Activated CD8-positive, alpha-beta memory T cell treated with anti-CD3 and anti-CD28 coated beads for 36 hours (primary cell): ENCODE results near the gene TM7SF3. TPM values are rescaled to one million over a fixed set of nuclear protein-coding genes. Genes with fewer than 3 reads are reported as not detected.
"Not testable (repeated sequence)": the region's sequence is repeated elsewhere in the genome, so short reads cannot be mapped to it uniquely, and the experiment has no call there.

Experiments
- CTCF ChIA-PET: fragments of 350-600 bp; sonication (Branson Sonifier 250); formaldehyde crosslinking; loops from one replicate; lab custom pipeline; 2021; ENCODE audit warnings: antibody characterized with exemption; lab: Charles Lee
- POLR2A ChIA-PET: fragments of 350-600 bp; sonication (Branson Sonifier 250); formaldehyde crosslinking; loops from one replicate; lab custom pipeline; 2021; ENCODE audit warnings: antibody characterized with exemption; lab: Charles Lee
- total RNA-seq, 2 experiments: library from RNA; stranded (reverse); gene quantifications; one replicate each; pipeline ENCODE4 v1.2.3, GENCODE V29; 2021

TM7SF3 gene, protein sequence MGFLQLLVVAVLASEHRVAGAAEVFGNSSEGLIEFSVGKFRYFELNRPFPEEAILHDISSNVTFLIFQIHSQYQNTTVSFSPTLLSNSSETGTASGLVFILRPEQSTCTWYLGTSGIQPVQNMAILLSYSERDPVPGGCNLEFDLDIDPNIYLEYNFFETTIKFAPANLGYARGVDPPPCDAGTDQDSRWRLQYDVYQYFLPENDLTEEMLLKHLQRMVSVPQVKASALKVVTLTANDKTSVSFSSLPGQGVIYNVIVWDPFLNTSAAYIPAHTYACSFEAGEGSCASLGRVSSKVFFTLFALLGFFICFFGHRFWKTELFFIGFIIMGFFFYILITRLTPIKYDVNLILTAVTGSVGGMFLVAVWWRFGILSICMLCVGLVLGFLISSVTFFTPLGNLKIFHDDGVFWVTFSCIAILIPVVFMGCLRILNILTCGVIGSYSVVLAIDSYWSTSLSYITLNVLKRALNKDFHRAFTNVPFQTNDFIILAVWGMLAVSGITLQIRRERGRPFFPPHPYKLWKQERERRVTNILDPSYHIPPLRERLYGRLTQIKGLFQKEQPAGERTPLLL
- total RNA-seq, result 10 to 100 TPM; 38.8 to 45.7 TPM

DNA sequence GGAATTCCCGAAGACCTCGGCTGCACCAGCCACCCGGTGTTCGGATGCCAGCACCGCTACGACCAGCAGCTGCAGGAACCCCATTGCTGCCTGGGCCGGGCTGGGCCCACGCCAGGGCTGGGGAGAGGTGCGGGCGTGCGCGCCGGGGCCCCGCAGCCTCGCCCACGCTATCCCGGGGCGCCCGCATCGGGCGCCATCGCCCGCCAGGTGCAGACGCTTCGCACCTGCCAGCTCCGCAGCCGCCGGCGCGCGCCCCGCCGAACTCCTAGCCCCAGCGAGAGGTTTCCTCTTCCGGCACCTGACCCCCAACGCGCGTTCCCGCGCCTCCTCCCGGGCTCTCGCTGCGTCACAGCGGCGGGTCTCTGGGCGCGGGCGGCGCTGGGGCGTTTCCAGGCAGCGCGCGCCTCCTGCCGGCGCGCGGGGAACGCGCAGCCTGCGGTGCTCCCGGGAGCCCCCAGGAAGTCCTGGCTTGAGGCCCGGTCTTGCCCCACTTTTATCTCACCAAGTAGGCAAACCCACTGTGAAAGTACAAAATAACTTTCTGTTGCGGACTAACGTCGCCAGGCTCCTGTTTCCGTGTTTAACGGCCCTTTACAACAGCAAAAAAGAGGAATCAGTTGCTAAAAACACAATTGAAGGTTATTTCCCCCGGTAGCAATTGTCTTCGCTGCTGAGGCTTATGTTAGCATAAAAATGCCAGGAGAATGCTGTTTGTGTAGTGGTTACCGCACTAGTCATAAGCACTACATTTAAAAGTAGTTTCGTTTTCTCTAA, at the start of gene TM7SF3:
Gene TM7SF3, minus strand, starts transcription at position 300 of the 774 bp plus-strand sequence. Its CDS starts 216 bp downstream, at position 84.
- CTCF ChIA-PET, result interaction anchor here (0.6 to 2.4 kb wide), 9 partner anchors 8 to 317 kb away, joined by 3 to 15 read pairs (median 3); partner anchors contain the start of genes ITPR2 and MED21

DNA sequence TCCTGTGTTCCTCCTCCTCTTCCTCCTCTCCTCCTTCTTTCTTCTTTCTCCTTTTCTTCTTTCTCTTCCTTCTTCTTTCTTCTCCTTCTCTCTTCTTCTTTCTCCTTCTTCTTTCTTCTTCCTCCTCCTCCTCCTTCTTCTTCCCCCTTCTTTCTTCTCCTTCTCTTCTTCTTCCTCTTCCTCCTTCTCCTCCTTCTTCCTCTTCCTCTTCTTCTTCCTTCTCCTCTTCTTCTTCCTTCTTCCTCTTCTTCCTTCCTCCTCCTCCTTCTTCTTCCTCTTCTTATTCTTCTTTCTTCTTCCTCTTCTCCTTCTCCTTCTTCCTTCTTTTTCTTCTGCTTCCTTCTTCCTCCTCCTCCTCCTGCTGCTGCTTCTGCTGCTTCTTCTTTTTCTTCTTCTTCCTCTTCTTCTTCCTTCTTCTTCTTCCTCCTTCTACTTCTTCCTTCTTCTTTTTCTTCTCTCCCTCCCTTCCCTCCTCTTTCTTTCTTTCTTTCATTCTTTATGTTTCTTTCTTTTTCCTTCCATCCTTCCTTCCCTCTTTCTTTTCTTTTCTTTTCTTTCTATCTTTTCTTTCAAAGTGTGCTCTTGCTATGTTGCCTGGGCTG, 49.2 kb upstream of the TM7SF3 start:
- CTCF ChIA-PET, result no interaction called here
- POLR2A ChIA-PET, result no interaction called here

More for the DNA sequence above, at the start of gene TM7SF3:
- POLR2A ChIA-PET, result interaction anchor here (0.6 to 2.9 kb wide), 4 partner anchors 8 to 181 kb away, joined by 3 to 8 read pairs (median 5); partner anchors contain the start of genes ITPR2 and MED21

DNA sequence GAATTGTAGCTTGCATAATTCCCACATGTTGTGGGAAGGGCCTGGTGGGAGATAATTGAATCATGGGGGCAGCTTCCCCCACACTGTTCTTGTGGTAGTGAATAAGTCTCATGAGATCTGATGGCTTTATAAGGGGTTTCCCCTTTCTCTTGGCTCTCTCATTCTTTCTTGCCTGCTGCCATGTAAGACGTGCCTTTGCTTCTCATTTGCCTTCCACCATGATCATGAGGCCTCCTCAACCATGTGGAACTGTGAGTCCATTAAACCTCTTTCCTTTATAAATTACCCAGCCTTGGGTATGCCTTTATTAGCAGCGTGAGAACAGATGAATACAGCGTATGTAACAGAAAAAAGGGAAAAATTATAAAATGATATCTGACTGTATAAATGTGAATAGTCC, 47.1 kb upstream of the TM7SF3 start:
- ChIA-PET POLR2A (no interaction called here), CTCF (interaction anchor here (0.6 kb wide), 1 partner anchor 11 kb away, joined by 3 read pairs; no protein-coding TSS in a partner anchor)

DNA sequence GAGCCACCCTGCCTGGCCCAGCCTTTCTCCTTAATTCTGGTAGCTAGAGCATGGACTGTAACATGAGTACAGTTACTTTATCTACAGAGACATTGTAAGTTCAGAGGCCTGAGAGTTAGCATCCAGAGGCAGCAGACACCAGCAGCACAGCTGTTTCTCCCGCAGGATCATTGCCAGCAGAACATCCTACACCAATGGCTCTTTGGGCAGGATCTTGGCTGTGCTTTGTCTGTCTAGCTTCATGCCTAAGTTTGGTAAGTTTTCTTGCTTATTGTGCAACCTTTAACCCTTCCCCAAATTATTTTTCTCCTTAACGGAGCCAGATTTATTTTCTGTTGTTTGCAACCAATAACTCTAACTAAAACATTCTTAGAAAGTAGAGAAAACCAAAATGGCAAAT, 46.6 kb upstream of the TM7SF3 start:
- CTCF ChIA-PET, result interaction anchor here (0.5 to 0.6 kb wide), 2 partner anchors 11 to 80 kb away, joined by 3 to 4 read pairs; no protein-coding TSS in a partner anchor
- POLR2A ChIA-PET, result no interaction called here

DNA sequence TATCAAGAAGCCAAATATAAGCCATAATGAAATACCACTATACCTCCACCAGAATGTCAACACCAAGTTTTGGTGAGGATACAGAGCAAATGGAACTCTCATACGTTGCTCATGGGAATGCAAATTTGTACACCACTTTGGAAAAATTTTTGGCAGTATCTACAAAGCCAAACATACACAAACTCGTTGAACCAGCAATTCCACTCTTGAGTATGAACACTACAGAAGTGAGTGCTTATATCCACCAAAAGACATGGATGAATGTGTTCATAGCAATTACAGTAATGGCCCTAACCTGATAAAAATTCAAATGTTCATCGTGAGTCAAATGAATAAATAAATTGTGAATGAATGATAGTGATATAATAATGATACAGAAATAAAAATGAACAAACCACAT, 43.4 kb upstream of the TM7SF3 start:
- CTCF ChIA-PET, result no interaction called here
- POLR2A ChIA-PET, result no interaction called here

DNA sequence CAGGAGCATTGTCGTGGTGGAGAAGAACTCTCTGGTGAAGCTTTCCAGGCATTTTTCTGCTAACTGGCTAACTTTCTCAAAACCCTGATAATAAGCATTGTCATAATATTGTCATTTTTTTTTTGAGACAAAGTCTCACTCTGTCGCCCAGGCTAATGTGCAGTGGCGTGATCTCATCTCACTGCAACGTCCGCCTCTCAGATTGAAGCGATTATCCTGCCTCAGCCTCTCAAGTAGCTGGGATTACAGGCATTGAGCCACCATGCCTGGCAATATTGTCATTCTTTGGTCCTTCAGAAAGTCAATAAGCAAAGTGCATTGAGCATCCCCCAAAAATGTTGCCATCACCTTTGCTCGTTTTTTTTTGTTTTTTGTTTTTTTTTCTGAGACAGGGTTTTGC, 41.8 kb upstream of the TM7SF3 start:
- CTCF ChIA-PET, result no interaction called here
- POLR2A ChIA-PET, result no interaction called here

DNA sequence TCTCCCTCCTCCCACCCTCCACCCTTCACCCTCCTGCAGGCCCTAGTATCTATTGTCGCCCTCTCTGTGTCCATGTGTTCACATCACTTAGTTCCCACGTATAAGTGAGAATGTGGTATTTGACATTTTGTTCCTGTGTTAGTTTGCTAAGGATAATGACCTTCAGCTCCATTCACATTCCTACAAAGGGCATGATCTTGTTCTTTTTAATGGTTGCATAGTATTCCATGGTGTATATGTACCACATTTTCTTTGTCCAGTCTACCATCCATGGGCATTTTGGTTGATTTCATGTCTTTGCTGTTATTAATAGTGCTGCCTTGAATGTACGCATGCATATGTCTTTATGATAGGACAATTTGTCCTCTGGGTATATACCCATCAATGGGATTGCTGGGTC, 38.6 kb upstream of the TM7SF3 start:
- POLR2A ChIA-PET, result no interaction called here
- CTCF ChIA-PET, result no interaction called here

DNA sequence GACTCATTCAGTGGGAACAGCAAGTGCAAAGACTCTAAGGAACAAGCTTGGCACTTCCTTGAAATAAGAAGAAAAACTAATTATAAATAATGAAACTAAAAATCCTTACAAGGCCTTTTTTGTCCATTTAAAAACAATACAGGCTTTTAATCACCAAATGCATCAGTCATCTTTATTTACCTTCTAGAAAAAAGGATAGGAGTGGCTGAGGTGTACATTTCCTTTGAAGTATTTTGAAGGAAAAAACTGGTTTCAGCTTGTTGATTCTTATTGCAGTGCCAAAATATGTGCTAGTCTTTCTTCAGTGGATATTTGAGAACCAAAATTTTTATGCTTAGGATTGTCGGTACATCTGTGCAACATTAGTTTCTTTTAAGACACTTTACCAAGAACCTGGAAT, 38.0 kb upstream of the TM7SF3 start:
- ChIA-PET POLR2A (no interaction called here), CTCF (no interaction called here)

DNA sequence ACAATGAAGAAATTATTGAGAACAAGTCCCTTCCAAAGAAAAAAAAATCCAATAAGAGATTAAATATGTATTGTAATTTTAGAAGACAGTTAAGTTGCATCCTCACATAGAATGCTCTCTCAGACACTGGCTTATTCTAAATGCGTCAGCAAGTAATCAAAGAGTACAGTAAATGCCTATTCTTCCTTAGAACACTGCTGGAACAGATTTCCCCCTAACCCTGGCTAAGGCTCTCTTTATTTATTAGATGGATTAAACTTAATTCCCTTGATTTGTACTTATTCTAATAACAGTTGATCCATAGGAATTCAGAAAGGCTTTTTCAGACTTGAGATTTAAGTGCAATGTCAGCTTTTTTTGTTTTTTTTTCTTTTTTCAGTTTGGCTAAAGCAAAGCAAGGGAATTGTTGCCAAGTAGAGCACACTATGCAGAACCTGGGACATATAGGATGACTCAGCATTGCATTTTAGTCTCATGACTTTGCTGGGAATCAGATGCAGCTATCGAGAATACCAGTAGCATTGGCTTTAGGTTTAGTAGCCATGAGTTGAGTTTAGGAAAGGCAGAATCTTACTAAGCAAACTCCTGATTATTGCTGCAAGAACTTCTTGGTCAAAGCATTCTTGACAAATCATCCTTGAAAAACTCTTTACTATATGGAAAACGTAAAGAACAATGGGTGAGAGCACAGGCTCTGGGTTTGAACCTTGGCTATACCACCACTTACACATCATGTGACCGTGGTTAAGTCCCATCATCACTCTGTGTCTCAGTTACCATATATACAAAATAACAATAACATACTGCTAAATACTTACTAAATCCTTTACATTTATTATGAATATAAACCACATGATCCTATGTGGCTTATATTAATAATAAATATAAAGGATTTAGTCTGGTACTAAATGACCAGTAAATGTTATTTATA, 34.9 kb upstream of the TM7SF3 start:
- ChIA-PET POLR2A (interaction anchor here (0.6 kb wide), 1 partner anchor 102 kb away, joined by 3 read pairs; no protein-coding TSS in a partner anchor), CTCF (no interaction called here)

DNA sequence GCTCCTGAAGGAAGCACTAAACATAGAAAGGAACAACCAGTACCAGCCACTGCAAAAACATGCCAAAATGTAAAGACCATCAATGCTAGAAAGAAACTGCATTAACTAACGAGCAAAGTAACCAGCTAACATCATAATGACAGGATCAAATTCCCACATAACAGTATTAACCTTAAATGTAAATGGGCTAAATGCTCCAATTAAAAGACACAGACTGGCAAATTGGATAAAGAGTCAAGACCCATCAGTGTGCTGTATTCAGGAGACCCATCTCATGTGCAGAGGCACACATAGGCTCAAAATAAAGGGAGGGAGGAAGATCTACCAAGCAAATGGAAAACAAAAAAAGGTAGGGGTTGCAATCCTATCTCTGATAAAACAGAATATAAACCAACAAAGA, 27.8 kb upstream of the TM7SF3 start:
- CTCF ChIA-PET, result not testable (repeated sequence)

DNA sequence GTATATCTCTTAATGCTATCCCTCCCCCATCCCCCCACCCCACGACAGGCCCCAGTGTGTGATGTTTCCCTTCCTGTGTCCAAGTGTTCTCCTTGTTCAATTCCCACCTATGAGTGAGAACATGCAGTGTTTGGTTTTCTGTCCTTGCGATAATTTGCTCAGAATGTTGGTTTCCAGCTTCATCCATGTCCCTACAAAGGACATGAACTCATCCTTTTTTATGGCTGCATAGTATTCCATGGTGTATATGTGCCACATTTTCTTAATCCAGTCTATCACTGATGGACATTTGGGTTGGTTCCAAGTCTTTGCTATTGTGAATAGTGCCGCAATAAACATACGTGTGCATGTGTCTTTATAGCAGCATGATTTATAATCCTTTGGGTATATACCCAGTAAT, 26.5 kb upstream of the TM7SF3 start:
- POLR2A ChIA-PET, CTCF ChIA-PET: not testable (repeated sequence)

More for the DNA sequence above, 27.8 kb upstream of the TM7SF3 start:
- POLR2A ChIA-PET, result not testable (repeated sequence)

DNA sequence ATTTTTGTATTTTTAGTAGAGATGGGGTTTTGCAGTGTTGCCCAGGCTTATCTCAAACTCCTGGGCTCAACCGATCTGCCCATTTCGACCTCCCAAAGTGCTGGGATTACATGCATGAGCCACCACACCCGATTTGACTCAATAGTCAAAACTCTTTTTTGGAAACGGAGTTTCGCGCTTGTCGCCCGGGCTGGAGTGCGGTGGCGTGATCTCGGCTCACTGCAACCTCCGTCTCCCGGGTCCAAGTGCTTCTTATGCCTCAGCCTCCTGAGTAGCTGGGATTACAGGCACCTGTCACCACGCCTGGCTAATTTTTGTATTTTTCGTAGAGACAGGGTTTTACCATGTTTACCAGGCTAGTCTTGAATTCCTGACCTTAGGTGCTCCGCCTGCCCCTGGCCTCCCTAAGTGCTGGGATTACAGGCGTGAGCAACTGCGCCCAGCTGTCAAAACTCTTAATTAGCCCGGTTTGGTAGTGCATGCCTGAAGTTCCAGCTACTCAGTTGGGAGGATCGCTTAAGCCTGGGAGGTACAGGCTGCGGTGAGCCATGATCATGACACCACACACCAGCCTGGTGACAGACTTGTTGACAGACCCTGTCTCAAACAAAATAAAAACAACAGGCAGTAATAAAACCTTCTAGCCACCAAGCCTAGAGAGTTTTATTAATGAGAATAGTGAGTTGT, 20.6 kb upstream of the TM7SF3 start:
- ChIA-PET CTCF (no interaction called here), POLR2A (no interaction called here)

DNA sequence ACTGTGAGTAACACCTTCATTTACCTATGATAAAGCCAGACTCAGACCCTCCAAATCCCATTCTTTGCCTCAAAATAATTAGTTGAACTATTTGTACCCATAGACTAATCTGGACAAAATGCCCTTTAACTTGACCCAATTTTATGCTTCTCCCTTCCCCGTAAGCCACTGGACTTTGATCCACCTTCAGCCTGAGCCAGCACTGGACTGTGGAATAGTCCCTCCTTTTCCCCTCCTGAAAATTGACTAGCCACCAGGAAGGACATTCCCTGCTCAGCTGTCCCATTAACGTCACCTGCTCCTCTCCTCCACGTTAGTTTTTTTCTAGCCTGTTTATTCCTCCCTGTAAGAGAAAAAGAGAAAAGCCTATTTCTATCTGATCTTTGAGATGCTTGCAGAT, 18.5 kb upstream of the TM7SF3 start:
- POLR2A ChIA-PET, result no interaction called here
- CTCF ChIA-PET, result no interaction called here

DNA sequence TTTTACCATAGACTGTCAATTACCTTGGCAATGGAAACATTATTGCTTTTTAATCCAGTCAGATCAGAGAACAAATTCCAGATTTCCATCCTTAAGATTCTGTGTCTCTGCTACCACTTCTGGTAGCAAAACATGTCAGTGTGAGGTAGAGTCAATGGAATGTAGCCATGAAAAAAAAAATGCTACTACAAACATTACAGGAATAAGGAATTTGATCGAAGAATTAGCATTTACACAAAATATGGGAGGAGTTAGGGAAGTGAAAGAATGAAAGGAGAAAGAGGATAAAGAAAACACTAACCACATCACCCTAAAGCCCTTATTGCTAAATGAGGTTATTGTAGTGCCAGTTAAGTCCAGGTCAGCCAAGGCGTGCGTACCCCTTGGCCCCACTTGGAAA, 17.3 kb upstream of the TM7SF3 start:
- ChIA-PET POLR2A (no interaction called here), CTCF (no interaction called here)

DNA sequence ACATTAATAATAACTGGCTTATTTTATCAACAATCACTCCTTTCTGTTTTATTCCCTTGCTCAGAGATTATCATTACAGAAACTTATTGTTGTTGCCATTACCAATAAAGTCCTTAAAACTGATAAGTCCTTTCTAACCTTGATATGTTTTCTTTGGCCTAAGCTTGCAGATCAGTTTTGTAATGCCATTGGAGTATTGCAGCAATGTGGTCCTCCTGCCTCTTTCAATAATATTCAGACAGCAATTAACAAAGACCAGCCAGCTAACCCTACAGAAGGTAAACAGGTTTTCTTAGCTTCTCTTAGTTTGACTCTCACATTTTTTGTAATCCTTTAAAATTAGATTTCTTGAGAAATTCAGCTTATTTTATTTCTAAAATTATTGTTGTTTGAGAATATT, 12.1 kb upstream of the TM7SF3 start:
- ChIA-PET POLR2A (no interaction called here), CTCF (interaction anchor here (1.3 to 1.9 kb wide), 2 partner anchors 10 to 122 kb away, joined by 3 to 5 read pairs; no protein-coding TSS in a partner anchor)

DNA sequence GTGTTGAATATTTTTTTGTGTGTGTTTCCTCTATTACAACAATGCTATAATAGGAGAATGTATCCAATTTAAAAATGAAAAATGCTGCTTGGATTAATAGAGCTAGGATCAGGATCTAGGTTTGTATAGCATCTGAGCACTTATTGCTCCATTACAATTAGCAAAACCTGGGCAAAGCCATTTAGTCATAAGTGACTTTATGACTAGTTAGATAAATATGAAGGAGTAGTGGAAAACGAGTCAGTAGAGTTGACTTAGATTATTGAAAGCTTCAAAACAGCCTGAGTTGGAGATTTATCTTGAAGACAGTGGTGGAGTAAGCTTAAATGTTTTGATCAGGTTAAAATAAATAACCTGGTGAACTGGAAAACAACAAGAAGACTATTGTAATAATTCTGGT, 10.9 kb upstream of the TM7SF3 start:
- ChIA-PET POLR2A (interaction anchor here (0.6 kb wide), 1 partner anchor 112 kb away, joined by 5 read pairs; no protein-coding TSS in a partner anchor), CTCF (no interaction called here)

DNA sequence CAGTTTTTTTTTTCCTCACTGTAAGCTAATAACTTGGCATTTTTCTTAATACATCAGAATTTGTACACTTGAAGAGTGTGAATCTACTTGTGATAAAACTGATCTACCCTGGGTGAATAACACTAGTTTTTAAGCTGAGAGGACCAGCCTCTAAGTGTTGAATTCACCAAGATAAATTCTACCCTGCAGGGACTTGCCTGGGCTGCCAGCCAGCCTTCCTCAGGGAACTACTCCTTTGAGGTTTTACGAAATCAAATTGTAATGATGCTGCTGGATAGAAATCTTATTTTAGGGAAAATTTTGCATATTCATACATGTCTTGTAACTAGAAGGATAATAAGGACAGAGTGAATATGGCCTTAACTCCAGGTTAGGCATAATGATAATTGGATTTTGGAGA, 10.1 kb upstream of the TM7SF3 start:
- CTCF ChIA-PET, result interaction anchor here (1.0 kb wide), 1 partner anchor 9 kb away, joined by 3 read pairs; no protein-coding TSS in a partner anchor
- POLR2A ChIA-PET, result interaction anchor here (0.6 kb wide), 1 partner anchor 112 kb away, joined by 5 read pairs; no protein-coding TSS in a partner anchor

DNA sequence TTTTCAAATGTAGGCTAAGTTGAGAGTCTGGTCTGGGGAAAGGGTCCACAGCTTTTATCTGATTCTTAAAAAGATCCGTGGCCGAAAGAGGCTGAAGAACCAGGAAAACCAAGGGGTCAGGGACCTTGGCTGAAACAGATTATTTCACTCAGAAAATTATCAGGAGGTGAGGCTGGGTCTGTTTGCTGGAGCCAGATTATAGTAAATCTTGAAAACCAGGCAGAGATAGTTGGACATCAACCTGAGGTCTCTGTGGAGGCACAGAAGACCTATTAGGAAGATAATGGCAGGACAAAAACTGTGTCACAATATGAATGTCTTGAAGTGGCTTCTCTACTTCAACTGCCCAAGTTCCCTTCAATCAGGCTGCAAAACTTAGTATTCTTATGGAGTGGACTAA, 6.6 kb upstream of the TM7SF3 start:
- POLR2A ChIA-PET, result no interaction called here
- CTCF ChIA-PET, result no interaction called here
